NCI-H1048 (cell line): ENCODE data around the gene ROMO1.

Source experiments
- DNase-seq: peaks from one replicate; lab custom pipeline; 2025; lab: John Stamatoyannopoulos, UW

ROMO1 gene

GRCh38 chr20:35699127-35699956, at the start of gene ROMO1, which contains the start of gene NFS1:
Gene ROMO1 (plus strand): TSS chr20:35699405. CDS start chr20:35699633, 228 bp downstream.
Gene NFS1 (minus strand): TSS chr20:35699352. CDS start chr20:35699288, 64 bp downstream.
- peak; percentile 65 for DNase-seq

- DNase-seq = no peak
These were observed 48.6 kb upstream of the ROMO1 start for GRCh38 chr20:35650632-35651031.

- DNase-seq = no peak
These were observed 47.2 kb upstream of the ROMO1 start for GRCh38 chr20:35651958-35652357.

- DNase-seq = no peak
These were observed 46.4 kb upstream of the ROMO1 start for GRCh38 chr20:35652641-35653429.

GRCh38 chr20:35653430-35653734, 45.8 kb upstream of the ROMO1 start:
- DNase-seq = no peak

GRCh38 chr20:35653893-35654292, 45.3 kb upstream of the ROMO1 start:
- no peak for DNase-seq

GRCh38 chr20:35654415-35654814, 44.8 kb upstream of the ROMO1 start:
- DNase-seq = no peak

- DNase-seq = no peak
These were observed 41.9 kb upstream of the ROMO1 start for GRCh38 chr20:35657271-35657670.

- DNase-seq = no peak
These were observed 38.9 kb upstream of the ROMO1 start for GRCh38 chr20:35660122-35660937.

- no peak for DNase-seq
These were observed 38.2 kb upstream of the ROMO1 start for GRCh38 chr20:35661053-35661452.

- DNase-seq = no peak
These were observed 37.3 kb upstream of the ROMO1 start for GRCh38 chr20:35661908-35662307.

GRCh38 chr20:35662551-35662950, 36.7 kb upstream of the ROMO1 start:
- no peak for DNase-seq

GRCh38 chr20:35663516-35664465, 35.4 kb upstream of the ROMO1 start:
- no peak for DNase-seq

GRCh38 chr20:35664466-35665206, 34.6 kb upstream of the ROMO1 start, which contains the start of the genes CPNE1 and RBM12:
Gene CPNE1 (minus strand): TSS chr20:35664900. CDS start chr20:35632923, 31,977 bp downstream.
Gene RBM12 (minus strand): TSS chr20:35664900. CDS start chr20:35655322, 9,578 bp downstream.
- peak; percentile 72 for DNase-seq

GRCh38 chr20:35665949-35666288, 33.3 kb upstream of the ROMO1 start:
- no peak for DNase-seq

- no peak for DNase-seq
These were observed 30.0 kb upstream of the ROMO1 start for GRCh38 chr20:35669221-35669620.

- no peak for DNase-seq
These were observed 29.5 kb upstream of the ROMO1 start for GRCh38 chr20:35669681-35670080.

- DNase-seq = no peak
These were observed 25.3 kb upstream of the ROMO1 start for GRCh38 chr20:35673884-35674283.

GRCh38 chr20:35674921-35675320, 24.3 kb upstream of the ROMO1 start:
- DNase-seq = no peak

- DNase-seq = no peak
These were observed 18.6 kb upstream of the ROMO1 start for GRCh38 chr20:35680452-35681183.
